ENCODE data around the gene TDO2. TPM values are rescaled to one million over a fixed set of nuclear protein-coding genes. Genes with fewer than 3 reads are reported as not detected.
"Not testable (repeated sequence)": the region's sequence is repeated elsewhere in the genome, so short reads cannot be mapped to it uniquely, and the experiment has no call there.

TDO2 gene
- total RNA-seq = 2.4 TPM

DNA sequence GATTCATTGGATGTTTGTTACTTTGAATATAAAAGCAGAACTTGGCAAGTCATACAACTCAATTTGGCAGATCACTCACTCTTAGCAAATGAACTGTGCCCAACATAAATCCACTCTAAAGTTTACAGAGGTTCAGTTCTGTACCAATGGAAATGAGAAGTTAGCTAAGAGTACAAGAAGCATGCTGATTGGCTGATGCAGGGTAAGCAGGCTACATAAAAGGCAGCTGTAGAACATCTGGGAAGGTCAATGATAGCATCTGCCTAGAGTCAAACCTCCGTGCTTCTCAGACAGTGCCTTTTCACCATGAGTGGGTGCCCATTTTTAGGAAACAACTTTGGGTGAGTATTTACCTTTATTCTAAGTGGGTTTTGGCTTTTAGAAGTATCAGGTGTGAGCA is at the start of gene TDO2:
TSS of gene TDO2 (plus strand) at position 244 of the 400 bp plus-strand sequence. CDS start at position 307, 63 bp downstream.
- DNase-seq (ENCODE audit: low spot score) = no peak

DNA sequence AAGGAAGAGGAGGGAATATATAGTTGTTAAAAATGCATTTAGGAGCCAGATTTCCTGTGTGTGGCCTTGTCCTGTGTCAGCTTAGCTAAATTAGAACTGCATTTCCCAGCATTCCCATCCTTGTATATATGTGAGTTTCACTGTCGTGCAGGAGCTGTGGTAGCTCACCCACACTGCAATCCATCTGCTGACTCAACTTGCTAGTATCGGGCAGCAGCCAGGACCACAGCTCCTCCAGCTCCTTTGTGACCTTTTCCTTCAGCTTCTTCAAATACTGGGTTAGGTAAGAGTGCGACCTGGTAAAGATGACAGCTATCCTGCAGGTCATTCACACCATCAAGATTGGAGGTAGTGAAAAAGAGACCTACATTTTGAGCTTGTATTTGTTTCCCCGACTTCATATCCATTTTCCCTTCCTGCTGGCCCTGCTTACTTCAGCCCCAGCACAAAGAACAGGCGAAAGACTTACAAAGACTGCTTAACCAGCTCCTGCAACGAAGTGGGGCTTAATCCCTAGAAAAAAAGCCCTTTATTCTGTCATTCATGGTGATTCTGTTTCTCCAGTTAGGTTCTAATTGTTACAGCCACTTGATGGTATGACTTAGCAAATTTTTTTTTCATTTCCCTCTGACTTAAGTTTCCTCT is 48.8 kb upstream of the TDO2 start:
- DNase-seq (ENCODE audit: low spot score) = no peak

DNA sequence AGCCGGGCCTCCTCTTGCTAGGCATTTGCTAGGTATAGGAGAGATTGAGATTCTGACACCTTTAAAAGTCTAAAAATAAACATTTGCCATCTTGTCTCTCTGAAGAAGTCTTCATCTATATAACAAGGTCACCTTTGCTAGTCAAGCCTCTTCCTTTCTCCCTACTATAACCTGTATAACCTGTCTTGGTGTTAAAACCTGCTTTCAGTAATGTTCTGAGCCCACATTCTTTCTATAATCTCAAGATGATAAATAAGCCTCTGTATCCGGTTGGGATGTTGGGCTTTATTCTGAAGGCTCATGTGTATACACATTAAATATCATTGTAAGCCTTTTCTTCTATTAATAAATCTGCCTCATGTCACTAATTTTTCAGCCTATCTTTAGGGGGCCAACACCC is 47.6 kb upstream of the TDO2 start:
- no peak for DNase-seq (ENCODE audit: low spot score)

DNA sequence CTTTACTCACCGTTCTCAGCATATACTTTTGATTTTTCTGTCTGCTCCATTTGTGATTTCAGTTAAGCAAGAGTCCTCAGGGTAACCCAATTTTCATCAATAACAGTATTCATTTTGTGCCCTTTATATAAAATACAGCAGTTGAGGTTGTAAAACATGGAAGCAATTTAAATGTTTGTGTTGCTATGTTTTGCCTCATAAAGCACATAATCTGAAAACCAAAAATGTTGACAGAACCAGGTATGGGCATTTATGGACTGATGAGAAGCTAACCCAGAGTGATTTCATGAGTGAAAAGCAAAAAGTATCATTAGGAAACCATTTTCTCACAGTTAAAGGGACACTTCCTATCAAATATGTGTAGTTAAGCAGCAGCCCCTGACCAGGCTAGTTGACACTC is 37.3 kb upstream of the TDO2 start, which contains the start of gene ASIC5:
TSS of gene ASIC5 (minus strand) at position 101 of the 400 bp plus-strand sequence. CDS start at position 50, 51 bp downstream.
- DNase-seq (ENCODE audit: low spot score) = no peak

DNA sequence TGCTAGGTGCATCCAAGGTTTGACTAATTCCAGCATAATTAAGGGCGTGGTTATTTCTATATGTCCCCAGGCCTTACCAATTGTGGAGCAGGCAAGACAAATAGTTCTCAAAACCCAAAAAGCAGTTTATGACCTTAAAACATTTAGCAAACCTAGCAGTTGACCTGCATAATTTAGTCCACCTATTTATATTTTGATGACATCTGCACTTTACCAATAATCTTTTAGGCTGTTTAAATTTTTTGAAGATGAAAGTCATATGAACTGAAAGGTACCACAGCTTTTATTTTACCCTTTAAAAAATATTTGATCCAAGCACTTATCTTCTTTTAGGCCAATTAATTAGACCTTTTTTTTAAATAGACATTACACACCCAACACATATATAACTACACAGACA is 27.6 kb upstream of the TDO2 start:
- no peak for DNase-seq (ENCODE audit: low spot score)

DNA sequence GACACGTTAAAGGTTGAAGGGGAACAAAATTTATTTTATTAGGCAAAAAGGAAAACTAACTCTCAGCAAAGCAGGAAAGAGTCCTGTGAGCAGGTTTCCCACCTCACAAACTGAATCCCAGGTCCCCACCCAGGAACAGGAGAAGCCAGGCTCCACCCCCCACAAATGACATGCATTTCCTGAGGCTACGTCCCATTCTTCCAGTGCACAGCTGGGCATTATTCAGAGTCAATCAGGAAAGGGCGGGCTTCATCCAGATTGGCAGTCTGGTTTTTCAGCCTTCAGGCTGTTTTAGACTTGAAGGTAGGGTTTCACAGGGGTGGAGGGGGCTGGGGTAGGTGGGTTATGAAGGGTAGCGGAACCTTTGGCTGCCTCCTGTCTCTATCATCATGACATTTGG is 25.5 kb upstream of the TDO2 start:
- no peak for DNase-seq (ENCODE audit: low spot score)

DNA sequence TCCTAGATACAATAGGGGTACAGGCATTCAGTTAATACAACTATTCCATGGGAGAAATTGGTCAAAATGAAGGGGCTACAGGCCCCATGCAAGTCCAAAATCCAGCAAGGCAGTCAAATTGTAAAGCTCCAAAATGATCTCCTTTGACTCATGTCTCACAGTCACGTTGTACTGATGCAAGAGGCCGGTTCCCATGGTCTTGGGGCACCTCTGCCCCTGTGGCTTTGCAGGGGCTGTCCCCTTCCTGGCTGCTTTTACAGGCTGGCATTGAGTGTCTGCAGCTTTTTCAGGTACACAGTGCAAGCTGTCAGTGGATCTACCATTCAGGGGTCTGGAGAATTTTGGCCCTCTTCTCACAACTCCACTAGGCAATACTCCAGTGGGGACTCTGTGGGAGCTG is 24.9 kb upstream of the TDO2 start:
- DNase-seq (ENCODE audit: low spot score) = no peak

DNA sequence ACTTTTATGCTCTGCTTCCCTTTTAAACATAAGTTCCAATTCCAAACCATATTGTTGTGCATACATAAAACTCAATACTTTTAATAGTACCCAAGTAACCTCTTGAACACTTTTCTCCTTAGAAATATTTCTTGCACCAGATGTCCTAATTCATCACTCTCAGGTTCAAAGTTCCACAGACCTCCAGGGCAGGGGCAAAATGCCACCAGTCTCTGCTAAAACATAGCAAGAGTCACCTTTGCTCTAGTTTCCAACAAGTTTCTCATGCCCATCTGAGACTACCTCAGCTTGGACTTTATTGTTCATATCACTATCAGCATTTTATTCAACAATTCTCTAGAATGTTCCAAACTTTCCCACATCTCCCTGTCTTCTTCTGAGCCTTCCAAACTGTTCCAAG is 23.7 kb upstream of the TDO2 start:
- no peak for DNase-seq (ENCODE audit: low spot score)

DNA sequence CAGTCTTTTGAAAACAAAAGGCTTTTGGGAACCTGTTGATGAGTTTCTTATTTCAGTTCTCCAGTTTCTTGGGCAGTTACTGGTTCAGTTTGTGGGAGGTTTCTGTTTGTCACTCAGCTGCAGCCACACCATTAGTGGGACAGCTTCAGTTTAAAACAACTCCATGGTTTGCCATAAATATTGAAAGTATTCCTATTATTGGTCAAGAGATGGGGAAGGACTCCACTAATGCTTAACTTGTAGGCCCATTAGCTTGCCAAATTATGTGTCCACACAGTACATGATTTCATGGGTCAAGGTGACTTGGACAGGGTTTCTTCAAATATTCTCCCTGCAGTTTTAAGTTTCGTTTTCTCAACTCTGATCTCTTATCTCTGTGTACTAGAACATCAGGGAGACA is 21.9 kb upstream of the TDO2 start:
- DNase-seq (ENCODE audit: low spot score) = peak; percentile 61

DNA sequence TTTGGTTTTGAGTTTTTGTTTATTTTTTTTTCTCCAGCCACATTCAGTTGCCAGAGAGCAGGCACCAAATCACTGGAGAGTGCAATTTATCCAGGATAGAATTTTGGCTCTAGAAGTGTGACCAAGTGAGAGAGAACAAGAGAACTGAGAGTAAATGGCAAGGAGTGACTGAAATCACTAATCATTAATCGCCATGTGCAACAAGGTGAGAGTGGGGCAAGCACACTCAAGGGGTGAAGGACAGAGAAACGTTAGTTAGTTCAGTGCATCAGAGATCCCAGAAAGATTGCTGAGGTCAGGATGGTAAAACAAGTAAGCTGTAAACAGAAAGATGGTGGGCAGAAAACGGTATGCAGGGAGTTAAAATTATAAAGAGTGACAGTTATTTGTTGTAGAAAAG is 19.6 kb upstream of the TDO2 start:
- DNase-seq (ENCODE audit: low spot score) = no peak

DNA sequence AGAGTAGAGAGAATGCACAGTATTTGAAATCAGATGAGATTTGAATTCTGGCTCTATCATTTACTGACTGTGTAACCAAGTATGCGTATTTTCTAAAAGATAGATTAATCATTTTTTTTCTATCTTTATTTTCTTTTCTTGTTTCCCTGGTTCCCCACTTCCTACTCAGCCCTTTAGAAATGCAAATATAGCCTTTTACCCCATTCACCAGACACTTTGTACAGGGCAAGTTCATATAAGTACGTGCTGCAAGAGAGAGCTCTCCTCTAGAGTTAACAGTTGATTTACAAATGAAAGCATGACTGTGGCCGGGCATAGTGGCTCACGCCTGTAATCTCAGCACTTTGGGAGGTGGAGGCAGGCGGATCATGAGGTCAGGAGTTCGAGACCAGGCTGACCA is 17.8 kb upstream of the TDO2 start:
- DNase-seq (ENCODE audit: low spot score) = no peak

DNA sequence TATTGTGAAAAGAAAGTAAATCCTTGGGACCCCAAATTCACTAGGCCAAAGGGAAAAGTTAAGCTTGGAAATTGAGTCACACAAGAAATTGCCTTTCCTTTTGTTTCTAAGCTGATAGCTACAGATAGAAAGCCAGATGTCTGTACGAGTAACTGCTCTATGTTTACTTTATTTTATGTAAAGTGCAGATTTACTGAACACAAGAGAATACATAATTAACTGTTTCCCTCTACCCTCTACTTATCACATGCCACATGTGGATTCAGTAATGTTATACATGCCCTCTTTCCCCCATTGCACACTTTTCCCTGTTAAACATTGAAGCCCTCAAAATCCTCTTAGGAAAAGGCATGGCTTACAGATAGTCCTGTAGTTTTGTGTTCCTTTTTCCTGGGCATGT is 16.5 kb upstream of the TDO2 start:
- DNase-seq (ENCODE audit: low spot score) = no peak

DNA sequence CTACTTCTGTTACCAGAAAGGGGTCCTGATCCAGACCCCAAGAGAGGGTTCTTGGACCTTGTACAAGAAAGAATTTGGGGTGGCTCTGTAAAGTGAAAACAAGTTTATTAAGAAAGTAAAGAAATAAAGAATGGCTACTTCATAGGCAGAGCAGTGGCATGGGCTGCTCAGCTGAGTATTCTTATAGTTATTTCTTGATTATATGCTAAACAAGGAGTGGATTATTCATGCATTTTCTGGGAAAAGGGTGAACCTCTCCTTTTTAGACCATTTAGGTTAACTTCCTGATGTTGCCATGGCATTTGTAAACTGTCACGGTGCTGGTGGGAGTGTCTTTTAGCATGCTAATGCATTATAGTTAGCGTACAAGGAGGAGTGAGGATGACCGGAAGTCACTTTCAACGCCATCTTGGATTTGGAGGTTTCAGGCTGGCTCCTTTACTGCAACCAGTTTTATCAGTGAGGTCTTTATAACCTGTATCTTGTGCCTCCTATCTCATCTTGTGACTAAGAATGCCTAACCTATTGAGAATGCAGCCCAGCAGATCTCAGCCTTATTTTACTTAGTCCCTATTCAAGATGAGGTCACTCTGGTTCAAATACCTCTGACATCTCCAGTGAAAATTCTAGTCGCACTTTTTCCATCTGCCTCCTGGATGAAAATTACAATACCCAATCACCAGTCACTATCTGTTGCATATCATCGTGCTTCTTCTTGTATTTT is 15.5 kb upstream of the TDO2 start:
- no peak for DNase-seq (ENCODE audit: low spot score)

DNA sequence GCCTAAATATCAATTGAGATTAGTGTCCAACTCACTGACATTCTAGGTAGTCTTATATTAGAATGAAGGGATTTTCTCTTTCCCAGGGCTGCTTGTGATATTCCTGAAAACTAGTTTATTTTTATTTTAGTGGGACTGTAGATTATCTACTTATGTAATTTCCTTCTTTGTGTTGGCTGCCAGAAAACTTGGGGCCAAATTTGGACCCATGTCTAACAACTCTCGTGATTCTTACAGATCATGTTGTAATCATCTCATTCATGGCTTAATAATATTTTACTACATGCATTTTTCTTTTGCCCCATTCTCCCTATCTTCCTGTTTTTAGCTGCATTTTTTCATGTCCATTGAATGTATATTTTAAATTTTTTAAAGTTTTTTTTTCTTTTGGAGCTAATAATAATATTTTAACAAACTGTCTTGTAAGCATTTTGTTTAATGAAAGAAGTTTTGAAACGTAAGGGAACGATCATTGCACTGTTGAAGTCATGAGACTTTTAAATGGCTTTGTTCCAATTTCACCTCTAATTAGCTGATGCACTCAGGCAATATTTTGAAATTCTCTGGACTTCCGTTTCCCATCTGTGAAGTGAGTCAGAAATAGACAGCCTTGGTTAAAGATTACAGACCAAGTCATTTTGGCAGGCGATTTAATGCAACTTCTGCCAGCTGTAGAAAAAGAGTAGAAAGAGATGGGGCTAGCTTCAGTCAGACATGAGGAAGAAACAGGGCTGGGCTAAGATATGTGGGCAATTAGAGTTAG is 14.3 kb upstream of the TDO2 start:
- DNase-seq (ENCODE audit: low spot score) = peak; percentile 64

DNA sequence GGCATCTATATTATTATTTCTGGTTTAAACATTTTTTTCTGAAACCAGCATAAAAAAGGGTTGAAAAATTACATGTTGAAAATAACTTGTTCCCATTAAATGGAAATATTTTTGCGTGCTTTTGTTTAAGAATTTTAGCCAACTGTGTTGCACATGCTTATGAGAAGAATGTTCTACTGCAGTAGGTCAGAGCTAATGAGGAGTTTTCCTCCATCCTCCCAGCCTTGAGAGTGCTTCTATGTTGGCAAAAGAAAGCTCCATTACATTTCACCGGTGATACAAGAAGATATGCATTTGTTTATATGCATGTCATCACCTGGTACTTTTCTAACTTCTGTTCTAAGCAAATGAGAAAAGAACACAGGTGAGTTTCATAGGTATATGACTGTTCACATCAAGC is 13.6 kb upstream of the TDO2 start:
- DNase-seq (ENCODE audit: low spot score) = no peak

DNA sequence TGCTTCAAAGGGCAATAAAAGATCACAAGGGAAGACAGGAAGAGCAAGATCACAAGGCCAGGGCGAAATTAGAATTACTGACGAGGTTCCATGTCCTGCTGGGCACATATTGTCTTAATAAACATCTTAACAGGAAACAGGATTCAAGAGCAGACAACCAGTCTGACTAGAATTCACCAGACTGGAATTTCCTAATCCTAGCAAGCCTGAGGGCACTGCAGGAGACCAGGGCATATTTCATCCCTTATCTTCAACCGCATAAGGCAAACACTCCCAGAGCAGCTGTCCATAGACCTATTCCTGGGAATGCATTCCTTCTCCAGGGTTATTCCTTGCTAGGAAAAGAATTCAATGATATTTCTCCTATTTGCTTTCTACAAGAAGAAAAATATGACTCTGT is 12.4 kb upstream of the TDO2 start:
- no peak for DNase-seq (ENCODE audit: low spot score)

DNA sequence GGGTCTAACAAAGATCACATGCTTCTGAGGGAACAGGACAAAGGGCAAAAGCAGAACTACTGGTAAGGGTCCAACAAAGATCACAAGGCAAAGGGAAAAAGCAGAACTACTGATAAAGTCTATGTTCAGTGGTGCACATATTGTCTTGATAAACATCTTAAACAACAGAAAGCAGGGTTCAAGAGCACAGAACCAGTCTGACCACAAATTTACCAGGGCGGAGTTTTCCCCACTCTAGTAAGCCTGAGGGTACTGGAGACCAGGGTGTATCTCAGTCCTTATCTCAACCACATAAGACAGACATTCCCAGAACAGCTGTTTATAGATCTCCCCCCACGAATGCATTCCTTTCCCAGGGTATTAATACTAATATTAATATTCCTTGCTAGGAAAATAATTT is 5.1 kb upstream of the TDO2 start:
- not testable (repeated sequence) for DNase-seq (ENCODE audit: low spot score)

DNA sequence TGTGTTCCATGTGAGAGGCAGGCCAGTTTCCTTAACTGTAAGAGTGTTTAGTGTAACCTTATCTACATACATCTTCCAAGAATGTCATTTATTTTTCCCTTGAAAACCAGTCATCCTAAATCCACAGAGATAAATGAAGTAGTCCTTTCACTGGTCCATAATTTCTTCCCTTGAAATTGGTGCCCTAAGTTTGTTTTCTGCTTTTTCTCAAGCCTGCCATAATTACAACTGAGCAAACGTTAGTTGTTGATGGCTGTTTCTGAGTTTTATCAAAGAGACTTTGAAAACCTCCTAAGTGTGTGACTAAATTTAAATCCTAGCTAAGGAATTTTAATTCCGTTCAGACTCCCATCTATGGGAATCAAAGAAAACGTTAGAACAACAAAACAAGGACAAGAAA is 3.6 kb upstream of the TDO2 start:
- no peak for DNase-seq (ENCODE audit: low spot score)

DNA sequence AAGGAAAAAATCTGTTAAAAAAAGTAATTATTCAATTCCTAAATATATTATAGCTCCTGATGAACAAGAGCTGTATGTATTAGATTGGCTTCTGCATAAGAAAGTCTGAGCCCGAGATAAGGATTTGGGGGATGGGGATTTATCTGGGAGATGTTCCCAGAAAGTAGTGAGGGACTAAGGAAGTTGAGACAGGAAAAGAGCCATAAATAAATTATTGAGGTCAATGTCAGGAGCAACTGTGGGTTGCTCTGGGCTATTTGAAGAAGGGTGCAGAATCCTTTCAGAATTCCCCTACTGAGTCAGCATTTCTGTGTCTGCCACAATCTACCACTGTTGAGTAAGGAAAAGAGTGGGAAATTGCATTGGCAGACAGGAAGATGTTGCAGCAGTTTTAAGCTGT is 3.1 kb upstream of the TDO2 start:
- no peak for DNase-seq (ENCODE audit: low spot score)

DNA sequence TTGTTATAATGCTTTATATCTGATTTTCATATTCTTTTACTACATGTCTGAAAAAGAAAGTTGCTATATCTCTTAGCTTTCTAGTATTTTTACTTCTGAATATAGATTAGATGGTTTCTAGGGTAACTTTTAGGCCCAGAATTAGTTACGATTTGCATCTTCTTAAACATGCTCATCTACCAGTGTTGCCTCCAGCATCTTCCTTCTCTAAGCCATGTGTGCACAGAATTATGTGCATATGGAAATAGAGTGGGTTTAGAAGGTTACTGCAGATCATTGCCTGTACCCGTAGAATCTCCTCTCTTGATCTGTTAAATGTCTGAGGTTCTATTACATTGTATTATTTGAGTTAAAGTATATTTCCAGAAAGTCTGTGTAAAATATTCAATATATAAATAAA is 2.5 kb upstream of the TDO2 start:
- no peak for DNase-seq (ENCODE audit: low spot score)

DNA sequence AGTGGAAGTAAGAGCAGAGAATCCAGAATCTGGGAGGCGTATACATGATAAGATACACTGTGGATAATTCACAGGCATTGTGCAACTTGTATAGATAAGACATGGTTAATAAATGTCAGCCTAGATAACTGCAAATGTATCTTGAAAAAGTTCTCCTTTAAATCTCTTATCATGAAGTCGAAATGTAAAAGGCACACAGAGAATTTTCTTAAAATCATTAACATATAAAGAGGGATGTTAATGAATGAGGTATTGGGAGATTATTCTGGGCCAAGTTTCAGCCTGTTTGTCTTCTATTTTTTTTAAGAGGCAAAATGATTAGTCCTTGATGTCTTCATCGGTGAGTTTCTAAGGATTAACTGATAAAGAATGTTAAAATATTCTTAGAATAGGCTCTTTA is 835 bp downstream of the TDO2 start:
- DNase-seq (ENCODE audit: low spot score) = no peak

DNA sequence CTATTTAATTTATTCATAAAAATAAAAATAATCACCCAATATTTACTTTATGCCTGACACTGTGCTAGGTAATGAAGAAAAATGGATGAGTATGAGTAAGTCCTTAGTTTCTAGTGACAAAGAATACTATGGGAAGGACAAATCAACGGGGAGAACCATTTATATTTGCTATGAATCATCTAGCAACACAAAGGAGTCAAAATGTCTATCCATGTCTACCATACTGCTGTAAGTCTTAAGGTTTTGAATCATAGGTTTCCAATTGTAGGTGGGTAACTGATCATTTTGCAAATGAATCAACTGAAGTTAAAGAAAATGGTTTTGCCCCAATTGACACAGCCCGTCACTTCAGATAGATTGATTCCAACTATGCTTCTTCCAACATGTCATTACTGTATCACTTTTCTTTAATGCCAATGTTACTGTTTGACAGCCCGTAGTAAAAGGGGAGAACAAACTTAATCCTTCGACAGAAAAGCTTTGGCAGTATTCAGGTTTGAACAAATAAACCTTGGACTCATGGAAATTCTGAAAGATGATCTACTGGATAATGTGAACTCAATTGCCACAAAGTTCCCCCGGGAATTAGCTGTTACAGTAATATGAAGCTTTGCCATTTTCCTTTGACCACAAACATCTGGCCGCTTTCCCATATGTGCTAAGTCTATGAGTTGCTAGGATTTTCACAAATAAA is 3.2 kb downstream of the TDO2 start:
- peak; percentile 17 for DNase-seq (ENCODE audit: low spot score)

All from mucosa of gallbladder (tissue), 1 donor.